ENCODE data around the gene CCDC6. TPM values are rescaled to one million over a fixed set of nuclear protein-coding genes. Genes with fewer than 3 reads are reported as not detected.
"Not testable (repeated sequence)": the region's sequence is repeated elsewhere in the genome, so short reads cannot be mapped to it uniquely, and the experiment has no call there.

CCDC6 gene
- polyA plus RNA-seq, 1 donor from 2014 or later: 20.1 TPM

DNA sequence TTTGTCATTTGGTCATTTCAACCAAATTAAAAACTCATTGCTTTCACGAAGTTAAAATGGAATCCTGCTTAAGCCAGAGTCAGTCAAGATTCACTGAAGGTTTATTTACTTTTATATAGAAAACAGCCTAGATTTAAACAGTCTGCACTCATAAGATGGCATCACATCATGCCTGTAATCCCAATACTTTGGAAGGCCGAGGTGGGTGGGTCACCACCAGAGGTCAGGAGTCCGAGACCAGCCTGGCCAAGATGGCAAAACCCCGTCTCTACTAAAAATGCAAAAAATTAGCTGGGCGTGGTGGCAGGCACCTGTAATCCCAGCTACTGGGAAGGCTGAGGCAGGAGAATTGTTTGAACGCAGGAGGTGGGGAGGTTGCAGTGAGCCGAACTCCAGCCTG is 119.3 kb downstream of the CCDC6 start:
- not testable (repeated sequence) for H3K36me3 ChIP-seq (ENCODE audit: insufficient read depth, low read length); H3K27me3 ChIP-seq (ENCODE audit: insufficient read depth, low read depth, low read length); H3K4me3 ChIP-seq (ENCODE audit: low read length); H4K20me1 ChIP-seq (ENCODE audit: insufficient read depth); H3K79me2 ChIP-seq (replicated peaks; ENCODE audit: insufficient read depth, low read length); H3F3A ChIP-seq (ENCODE audit: insufficient read depth, low read length, poor library complexity, severe bottlenecking); H3K9ac ChIP-seq (ENCODE audit: low read length); H3K9me3 ChIP-seq (ENCODE audit: low read length); H2AFZ ChIP-seq (ENCODE audit: low read depth, low read length); H3K9me2 ChIP-seq (ENCODE audit: insufficient read depth, low read length); H3K4me2 ChIP-seq (ENCODE audit: low read length); H3K27ac ChIP-seq (ENCODE audit: low read length)

DNA sequence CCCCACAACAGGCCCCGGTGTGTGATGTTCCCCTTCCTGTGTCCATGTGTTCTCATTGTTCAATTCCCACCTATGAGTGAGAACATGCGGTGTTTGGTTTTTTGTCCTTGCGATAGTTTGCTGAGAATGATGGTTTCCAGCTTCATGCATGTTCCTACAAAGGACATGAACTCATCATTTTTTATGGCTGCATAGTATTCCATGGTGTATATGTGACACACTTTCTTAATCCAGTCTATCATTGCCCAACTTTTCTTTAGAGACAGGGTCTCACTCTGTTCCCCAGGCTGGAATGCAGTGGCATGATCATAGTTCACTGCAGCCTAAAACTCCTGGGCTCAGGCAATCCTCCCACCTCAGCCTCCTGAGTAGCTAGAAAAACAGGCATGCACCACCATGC is 120.9 kb downstream of the CCDC6 start:
- H2AFZ ChIP-seq (ENCODE audit: low read depth, low read length); H3K27ac ChIP-seq (ENCODE audit: low read length); H3K36me3 ChIP-seq (ENCODE audit: insufficient read depth, low read length); H3K4me3 ChIP-seq (ENCODE audit: low read length); H4K20me1 ChIP-seq (ENCODE audit: insufficient read depth); H3K27me3 ChIP-seq (ENCODE audit: insufficient read depth, low read depth, low read length); H3K79me2 ChIP-seq (replicated peaks; ENCODE audit: insufficient read depth, low read length); H3K9ac ChIP-seq (ENCODE audit: low read length); H3F3A ChIP-seq (ENCODE audit: insufficient read depth, low read length, poor library complexity, severe bottlenecking); H3K9me3 ChIP-seq (ENCODE audit: low read length); H3K9me2 ChIP-seq (ENCODE audit: insufficient read depth, low read length); H3K4me2 ChIP-seq (ENCODE audit: low read length): not testable (repeated sequence)

DNA sequence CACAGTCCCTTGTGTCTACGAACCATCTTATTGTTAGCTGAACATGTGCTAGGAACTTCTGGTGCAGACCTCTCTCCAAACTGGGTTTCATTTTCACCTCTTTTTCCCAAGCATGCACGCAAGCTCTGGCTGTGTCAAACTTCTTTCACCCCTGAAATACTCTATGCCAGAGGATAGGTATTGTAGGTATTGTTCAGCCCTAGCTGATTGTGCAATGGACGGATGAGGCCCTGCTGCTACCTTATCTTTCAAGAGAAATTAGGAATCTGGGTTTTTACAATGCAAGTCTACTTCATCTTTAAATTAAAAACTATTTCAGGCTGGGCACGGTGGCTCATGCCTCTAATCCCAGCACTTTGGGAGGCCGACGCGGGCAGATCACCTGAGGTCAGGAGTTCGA is 124.8 kb downstream of the CCDC6 start:
- no peaks in the 10 kb centered on the region for H4K20me1 ChIP-seq (ENCODE audit: insufficient read depth)
- no peaks in the 10 kb centered on the region for H3F3A ChIP-seq (ENCODE audit: insufficient read depth, low read length, poor library complexity, severe bottlenecking)
- H3K4me3 ChIP-seq (ENCODE audit: low read length): no peak overlapping the region
- no peaks in the 10 kb centered on the region for H3K9me3 ChIP-seq (ENCODE audit: low read length)
- no peaks in the 10 kb centered on the region for H3K36me3 ChIP-seq (ENCODE audit: insufficient read depth, low read length)
- no peaks in the 10 kb centered on the region for H3K27me3 ChIP-seq (ENCODE audit: insufficient read depth, low read depth, low read length)
- no peaks in the 10 kb centered on the region for H3K79me2 ChIP-seq (replicated peaks; ENCODE audit: insufficient read depth, low read length)
- H2AFZ ChIP-seq (ENCODE audit: low read depth, low read length): no peak overlapping the region
- no peak overlapping the region for H3K9ac ChIP-seq (ENCODE audit: low read length)
- no peaks in the 10 kb centered on the region for H3K9me2 ChIP-seq (ENCODE audit: insufficient read depth, low read length)
- no peak overlapping the region for H3K4me2 ChIP-seq (ENCODE audit: low read length)
- H3K27ac ChIP-seq (ENCODE audit: low read length): no peak overlapping the region
- no peak for TF ChIP-seq MXI1 (conservative IDR thresholded peaks at IDR 0.05; ENCODE audit: poor library complexity, severe bottlenecking)
- TF ChIP-seq RAD21 (conservative IDR thresholded peaks at IDR 0.05): no peak
- no peak for TF ChIP-seq POLR2AphosphoS5 (IDR thresholded peaks at IDR 0.05)
- TF ChIP-seq EP300 (conservative IDR thresholded peaks at IDR 0.05; ENCODE audit: poor library complexity, severe bottlenecking): no peak
- TF ChIP-seq TAF1 (IDR thresholded peaks at IDR 0.05; ENCODE audit: low read depth): no peak
- TF ChIP-seq EZH2 (IDR thresholded peaks at IDR 0.05; ENCODE audit: borderline replicate concordance, insufficient read depth, low read length, poor library complexity, severe bottlenecking): no peak
- TF ChIP-seq, protein P1, sequence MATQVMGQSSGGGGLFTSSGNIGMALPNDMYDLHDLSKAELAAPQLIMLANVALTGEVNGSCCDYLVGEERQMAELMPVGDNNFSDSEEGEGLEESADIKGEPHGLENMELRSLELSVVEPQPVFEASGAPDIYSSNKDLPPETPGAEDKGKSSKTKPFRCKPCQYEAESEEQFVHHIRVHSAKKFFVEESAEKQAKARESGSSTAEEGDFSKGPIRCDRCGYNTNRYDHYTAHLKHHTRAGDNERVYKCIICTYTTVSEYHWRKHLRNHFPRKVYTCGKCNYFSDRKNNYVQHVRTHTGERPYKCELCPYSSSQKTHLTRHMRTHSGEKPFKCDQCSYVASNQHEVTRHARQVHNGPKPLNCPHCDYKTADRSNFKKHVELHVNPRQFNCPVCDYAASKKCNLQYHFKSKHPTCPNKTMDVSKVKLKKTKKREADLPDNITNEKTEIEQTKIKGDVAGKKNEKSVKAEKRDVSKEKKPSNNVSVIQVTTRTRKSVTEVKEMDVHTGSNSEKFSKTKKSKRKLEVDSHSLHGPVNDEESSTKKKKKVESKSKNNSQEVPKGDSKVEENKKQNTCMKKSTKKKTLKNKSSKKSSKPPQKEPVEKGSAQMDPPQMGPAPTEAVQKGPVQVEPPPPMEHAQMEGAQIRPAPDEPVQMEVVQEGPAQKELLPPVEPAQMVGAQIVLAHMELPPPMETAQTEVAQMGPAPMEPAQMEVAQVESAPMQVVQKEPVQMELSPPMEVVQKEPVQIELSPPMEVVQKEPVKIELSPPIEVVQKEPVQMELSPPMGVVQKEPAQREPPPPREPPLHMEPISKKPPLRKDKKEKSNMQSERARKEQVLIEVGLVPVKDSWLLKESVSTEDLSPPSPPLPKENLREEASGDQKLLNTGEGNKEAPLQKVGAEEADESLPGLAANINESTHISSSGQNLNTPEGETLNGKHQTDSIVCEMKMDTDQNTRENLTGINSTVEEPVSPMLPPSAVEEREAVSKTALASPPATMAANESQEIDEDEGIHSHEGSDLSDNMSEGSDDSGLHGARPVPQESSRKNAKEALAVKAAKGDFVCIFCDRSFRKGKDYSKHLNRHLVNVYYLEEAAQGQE (IDR thresholded peaks at IDR 0.05; ENCODE audit: borderline replicate concordance): no peak
- no peak for TF ChIP-seq SMC3 (conservative IDR thresholded peaks at IDR 0.05; ENCODE audit: poor library complexity)

Measured in neural cell (in vitro differentiated cells).